ENCODE results near the gene PKP4.

PKP4 gene

DNA sequence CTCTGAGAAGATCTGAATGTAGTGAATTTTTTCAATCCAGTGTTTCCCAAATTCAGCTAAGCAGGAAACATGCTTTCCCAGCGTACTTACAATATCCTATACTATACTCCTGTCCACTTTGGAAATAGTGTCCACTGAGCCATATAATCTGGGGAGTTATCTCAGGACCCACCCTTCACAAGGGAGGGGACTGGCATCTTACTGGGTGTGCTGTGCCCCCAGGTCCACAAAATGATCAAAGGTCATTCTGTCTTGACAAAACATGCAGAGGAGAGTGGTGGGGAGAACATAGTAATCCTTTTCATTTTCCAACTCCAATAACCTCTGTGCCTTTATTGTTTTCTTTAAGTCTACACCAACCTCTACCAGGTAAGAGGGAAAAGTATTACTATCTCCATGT, 258.6 kb downstream of the PKP4 start:
- TF ChIP-seq, protein P1, sequence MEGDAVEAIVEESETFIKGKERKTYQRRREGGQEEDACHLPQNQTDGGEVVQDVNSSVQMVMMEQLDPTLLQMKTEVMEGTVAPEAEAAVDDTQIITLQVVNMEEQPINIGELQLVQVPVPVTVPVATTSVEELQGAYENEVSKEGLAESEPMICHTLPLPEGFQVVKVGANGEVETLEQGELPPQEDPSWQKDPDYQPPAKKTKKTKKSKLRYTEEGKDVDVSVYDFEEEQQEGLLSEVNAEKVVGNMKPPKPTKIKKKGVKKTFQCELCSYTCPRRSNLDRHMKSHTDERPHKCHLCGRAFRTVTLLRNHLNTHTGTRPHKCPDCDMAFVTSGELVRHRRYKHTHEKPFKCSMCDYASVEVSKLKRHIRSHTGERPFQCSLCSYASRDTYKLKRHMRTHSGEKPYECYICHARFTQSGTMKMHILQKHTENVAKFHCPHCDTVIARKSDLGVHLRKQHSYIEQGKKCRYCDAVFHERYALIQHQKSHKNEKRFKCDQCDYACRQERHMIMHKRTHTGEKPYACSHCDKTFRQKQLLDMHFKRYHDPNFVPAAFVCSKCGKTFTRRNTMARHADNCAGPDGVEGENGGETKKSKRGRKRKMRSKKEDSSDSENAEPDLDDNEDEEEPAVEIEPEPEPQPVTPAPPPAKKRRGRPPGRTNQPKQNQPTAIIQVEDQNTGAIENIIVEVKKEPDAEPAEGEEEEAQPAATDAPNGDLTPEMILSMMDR (IDR thresholded peaks at IDR 0.05; ENCODE audit: insufficient read depth, low read depth, low read length, missing control alignments): no peak
- DNase-seq (ENCODE audit: low read depth): no peak
- H3K4me3 ChIP-seq (ENCODE audit: low read length): no peak overlapping the region

DNA sequence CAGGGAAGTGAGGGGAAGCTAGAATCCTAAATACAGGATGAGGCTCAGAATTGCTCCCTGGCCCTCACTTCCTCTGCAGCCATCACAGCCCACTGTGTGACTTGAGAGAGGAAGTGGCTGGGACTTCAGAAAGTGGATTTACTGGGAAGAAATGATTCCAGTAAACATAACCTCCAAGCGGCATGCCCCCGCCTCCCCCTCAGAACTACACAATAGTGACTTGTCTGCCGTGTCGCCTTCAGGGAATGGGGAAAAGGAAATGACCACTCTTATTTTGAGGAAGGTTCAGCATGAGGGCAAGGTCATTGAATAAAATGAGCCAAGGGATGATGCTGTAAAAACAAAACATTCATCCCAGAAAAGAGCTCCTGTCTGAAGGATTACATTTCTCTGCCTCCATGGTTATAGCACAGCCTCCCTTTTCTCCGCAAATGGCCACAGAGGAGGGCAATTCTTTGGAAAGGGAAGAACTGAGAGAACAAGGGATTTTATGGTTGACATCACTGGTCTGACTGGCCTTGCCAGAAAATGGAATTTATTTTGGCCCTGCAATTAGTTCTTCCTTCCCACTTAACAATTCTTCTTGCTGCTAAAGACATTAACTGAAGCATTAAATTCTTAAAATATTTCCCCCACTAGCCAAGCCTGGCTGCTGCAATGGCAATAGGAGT, 259.5 kb downstream of the PKP4 start:
- TF ChIP-seq, protein P1 (IDR thresholded peaks at IDR 0.05; ENCODE audit: insufficient read depth, low read depth, low read length, missing control alignments): no peak
- DNase-seq (ENCODE audit: low read depth): no peak
- H3K4me3 ChIP-seq (ENCODE audit: low read length): no peak overlapping the region

DNA sequence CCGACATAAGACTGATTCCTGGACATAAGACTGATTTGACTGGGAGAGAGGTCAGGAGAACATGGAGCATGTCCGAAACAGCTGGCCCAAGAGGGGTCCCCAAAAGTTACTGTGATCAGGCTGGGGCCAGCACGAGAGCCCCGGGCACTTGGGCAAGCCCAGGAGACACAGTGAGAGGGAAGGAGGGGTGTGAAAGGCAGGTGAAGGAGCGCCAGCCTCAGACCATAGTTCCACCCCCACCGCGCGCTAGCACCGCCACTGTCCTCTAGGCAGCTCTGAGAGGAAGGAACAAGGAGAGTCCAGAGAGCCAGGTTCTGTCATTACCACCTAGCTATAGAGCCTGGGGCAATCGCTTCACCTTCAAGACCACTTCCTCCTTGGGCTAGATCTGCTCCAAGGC, 260.2 kb downstream of the PKP4 start:
- DNase-seq (ENCODE audit: low read depth): no peak
- TF ChIP-seq, protein P1 (IDR thresholded peaks at IDR 0.05; ENCODE audit: insufficient read depth, low read depth, low read length, missing control alignments): no peak
- H3K4me3 ChIP-seq (ENCODE audit: low read length): no peak overlapping the region

DNA sequence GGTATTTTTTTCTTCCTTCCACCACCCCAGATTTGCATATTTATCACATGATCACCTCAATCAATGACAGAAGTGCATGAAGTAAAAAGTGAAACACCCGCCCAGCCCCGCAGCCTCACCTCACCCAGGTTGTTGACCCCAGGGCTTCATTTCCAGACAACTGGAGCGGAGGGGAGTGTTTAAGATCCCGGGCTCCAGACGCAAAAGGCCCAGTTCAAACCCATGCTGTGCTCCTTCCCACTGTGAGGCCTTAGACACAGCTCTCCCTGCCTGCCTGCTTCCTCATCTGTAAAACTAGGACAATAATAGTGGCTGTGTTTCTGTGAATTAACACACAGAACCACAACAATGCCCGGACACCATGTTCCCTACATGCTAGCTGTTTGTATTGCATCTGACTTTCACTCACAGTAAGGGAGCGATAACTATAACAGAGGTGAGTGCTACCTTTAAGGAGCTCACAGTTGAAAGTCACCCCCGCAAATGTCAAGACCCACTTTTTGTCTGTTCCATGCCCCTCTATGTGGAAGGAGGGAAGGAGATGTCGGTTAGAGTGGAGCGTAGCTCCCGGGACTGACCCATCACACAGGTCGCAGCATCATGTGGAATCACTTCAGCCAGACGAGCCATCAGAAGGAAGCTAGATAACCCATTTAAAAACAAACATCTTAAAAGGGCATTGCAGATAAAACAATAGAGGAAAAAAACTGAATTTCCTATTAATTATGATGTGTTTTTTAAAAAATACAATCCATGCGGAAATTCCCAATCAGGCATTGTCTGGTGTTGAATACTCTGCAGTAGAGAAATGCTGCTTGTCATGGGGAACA, 260.8 kb downstream of the PKP4 start:
- DNase-seq (ENCODE audit: low read depth): no peak
- H3K4me3 ChIP-seq (ENCODE audit: low read length): no peak overlapping the region

DNA sequence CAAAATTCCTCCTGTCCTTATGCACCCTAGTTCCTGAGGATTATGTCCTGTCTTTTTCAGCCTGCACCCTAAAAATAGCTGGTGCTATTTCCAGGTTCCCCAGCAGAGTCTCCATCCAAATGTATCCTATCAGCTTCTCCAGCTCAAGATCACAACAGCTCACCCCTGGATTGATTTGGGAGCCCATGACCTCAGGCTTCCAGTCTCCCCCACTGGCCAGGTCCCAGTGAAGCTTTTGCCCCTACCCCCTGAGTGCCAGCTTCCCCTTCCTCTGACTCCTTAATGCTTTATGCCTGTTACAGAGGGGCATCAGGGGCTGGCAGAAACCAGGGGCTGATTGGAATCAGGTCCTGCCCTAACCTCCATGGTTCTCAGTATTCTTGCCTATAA, 261.4 kb downstream of the PKP4 start:
- H3K4me3 ChIP-seq (ENCODE audit: low read length): no peak overlapping the region
- TF ChIP-seq, protein P1 (IDR thresholded peaks at IDR 0.05; ENCODE audit: insufficient read depth, low read depth, low read length, missing control alignments): no peak
- no peak for DNase-seq (ENCODE audit: low read depth)

More for the DNA sequence above, 260.8 kb downstream of the PKP4 start:
- TF ChIP-seq, protein P1 (IDR thresholded peaks at IDR 0.05; ENCODE audit: insufficient read depth, low read depth, low read length, missing control alignments): no peak

DNA sequence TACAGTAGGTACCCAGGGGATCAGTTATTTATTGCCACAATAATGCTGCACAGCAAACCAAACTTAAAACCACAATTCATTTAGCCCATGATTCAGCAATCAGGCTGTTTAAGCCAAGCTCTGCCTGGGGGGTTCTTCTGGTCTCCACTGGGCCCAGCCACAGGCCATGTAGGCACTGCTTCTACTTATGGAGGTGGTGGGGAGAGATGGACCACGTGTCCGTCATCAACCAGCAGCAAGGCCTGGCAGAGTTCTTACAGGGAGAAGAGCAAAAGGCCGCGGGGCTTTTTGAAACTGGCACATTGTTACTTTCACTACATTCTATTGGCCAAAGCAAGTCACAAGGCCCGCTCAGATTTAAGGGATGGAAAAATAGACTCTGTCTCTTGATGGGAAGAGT, 262.1 kb downstream of the PKP4 start:
- H3K4me3 ChIP-seq (ENCODE audit: low read length): no peak overlapping the region

More for the DNA sequence above, 262.1 kb downstream of the PKP4 start:
- TF ChIP-seq, protein P1 (IDR thresholded peaks at IDR 0.05; ENCODE audit: insufficient read depth, low read depth, low read length, missing control alignments): no peak
- no peak for DNase-seq (ENCODE audit: low read depth)

Data from epithelial cell of esophagus (primary cell).